GM21619 (cell line): ENCODE measurements around the gene CREG2.
"Not testable (repeated sequence)": the region's sequence is repeated elsewhere in the genome, so short reads cannot be mapped to it uniquely, and the experiment has no call there.

Experiments used
- ATAC-seq: cut with Tn5 transposase; IDR thresholded peaks from one replicate; pipeline ENCODE4 v1.9.1; 2021; ENCODE audit not compliant: unreplicated experiment

The CREG2 gene

GRCh38 chr2:101374821-101375561 lies 12.3 kb downstream of the CREG2 start:
- no peak for ATAC-seq

DNA sequence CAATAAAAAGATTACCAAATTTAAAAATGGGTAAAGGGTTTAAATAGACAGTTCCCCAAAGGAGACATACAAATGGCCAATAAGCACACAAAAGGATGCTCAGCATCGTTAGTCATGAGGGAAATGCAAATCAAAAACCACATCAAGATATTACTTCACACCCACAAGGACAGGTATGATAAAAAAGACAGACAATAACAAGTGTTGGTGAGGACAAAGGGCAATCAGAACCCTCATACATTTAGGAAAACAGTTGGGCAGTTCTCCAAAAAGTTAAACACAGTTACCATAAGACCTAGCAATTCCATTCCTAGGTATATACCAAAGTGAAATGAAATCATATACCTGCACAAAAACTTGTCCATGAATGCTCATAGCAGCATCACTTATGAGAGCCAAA lies 14.5 kb downstream of the CREG2 start:
- ATAC-seq: no peak

DNA sequence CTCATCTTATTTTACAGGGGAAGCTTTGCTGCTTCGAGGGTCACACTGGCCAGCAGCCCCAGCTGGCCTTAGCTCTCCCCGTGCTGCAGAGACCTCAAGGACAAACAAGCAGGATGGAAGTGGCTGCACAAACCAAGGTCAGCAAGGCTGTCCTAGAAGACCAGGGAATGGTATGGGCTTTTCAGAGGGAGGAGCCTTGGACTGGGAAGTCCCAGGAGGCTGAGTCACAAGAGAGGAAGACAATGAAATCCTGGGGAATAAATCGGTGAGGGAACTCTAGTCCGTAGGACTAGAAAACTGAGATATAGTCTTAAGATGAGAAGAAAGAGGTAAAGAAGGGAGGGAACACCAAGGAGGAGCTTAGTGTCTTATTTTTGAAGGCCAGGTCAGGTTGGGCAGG lies 15.7 kb downstream of the CREG2 start:
- ATAC-seq: no peak

GRCh38 chr2:101369100-101369499 lies 18.2 kb downstream of the CREG2 start:
- ATAC-seq: no peak

- no peak for ATAC-seq
Measured at GRCh38 chr2:101368376-101368775, 18.9 kb downstream of the CREG2 start.

DNA sequence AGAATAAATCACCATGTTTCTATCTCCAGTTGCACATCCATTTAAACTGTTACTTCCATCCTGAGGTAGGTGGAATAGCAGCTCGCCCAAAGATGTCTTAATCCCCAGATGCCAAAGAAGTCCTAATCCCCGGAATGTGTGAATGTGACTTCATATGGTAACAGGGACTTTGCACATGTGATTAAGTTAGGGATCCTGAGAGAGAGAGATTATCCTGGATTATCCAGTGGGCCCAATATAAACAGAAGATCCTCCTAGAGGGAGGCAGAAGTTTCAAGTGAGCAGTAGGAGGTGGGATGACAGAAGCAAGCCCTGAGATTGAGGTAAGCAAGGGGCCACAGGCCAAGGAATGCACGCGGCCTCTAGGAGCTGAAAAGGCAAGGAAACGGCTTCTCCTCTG lies 19.8 kb downstream of the CREG2 start:
- ATAC-seq: no peak

DNA sequence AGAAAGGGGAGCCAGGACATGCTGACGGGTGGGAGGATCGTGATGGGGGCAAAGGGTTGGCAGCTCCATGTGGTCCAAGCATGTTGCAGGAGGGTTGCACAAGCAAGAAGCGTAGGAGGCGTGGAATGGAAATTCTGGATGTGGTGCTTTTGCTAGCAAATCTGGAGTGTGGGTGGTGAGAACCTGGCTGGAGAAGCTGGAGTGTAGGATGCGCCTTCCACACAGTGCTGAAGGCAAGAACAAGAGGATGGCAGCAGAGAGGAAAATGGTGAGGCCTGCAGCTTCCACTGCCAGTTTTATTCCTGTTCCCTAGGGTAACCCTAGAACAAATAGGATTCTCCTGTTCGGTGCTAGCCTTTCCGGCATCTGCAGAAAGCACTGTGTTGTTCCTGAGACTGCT lies 22.4 kb downstream of the CREG2 start:
- no peak for ATAC-seq

GRCh38 chr2:101362777-101363176 lies 24.5 kb downstream of the CREG2 start:
- no peak for ATAC-seq

- no peak for ATAC-seq
Measured at GRCh38 chr2:101362316-101362715, 25.0 kb downstream of the CREG2 start.

- ATAC-seq: peak; percentile 53
Measured at GRCh38 chr2:101361522-101361921, 25.8 kb downstream of the CREG2 start.

GRCh38 chr2:101361121-101361520 lies 26.2 kb downstream of the CREG2 start:
- ATAC-seq: no peak

DNA sequence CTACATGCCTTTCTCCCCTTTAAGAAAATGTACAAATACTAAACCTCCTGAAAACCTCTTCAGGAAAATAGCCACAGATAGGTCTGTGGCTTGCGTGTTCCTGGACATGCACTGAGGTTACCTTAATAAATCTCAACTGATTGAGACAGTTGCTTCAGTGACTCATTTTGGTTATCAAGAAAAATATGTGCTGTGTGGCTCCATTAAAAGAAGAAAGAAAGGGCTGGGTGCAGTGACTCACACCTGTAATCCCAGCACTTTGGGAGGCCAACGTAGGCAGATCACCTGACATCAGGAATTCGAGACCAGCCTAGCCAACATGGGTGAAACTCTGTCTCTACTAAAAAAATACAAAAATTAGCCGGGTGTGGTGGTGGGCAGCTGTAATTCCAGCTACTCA lies 27.1 kb downstream of the CREG2 start:
- ATAC-seq: no peak

- ATAC-seq: no peak
Measured at GRCh38 chr2:101359410-101359954, 27.8 kb downstream of the CREG2 start.

- no peak for ATAC-seq
Measured at GRCh38 chr2:101357376-101357775, 29.9 kb downstream of the CREG2 start.

DNA sequence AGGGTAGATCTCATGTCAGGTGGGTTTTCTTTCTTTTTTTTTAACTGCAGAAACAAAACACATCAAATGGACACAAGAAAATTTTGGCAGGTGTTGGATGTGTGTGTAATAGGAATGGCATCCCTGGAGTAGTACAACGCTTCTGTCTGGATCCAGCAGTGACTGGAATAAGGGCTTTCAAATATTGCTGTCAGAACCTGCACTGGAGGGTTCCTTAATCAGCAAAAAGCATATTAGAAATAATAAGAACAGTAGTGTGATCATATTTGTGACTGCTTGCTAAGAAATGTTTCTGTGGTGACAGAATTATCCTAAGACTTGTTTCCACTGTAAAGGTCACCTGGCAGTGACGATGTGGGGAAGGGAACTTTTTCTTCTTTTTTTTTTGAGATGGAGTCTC lies 30.8 kb downstream of the CREG2 start:
- ATAC-seq: no peak

DNA sequence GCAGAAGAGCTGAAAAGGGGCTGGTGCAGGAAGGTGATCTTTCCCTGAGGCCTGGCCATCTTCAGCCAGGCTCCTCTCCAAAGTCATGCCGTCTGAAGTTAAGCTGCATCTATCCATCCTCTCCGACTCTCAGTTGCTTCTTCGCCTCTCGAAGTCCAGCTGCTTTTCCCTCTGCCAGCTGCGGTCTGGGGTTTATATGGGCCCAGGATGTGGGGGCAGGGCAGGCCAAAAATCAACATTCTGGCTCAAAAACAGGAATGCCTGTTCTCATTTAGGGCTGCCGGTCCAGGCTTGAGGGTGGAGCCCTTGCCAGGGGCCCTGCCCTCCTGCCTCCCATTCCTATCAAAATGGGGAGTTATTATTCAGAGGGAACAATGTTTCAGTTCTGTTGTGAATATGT lies 31.2 kb downstream of the CREG2 start:
- no peak for ATAC-seq

DNA sequence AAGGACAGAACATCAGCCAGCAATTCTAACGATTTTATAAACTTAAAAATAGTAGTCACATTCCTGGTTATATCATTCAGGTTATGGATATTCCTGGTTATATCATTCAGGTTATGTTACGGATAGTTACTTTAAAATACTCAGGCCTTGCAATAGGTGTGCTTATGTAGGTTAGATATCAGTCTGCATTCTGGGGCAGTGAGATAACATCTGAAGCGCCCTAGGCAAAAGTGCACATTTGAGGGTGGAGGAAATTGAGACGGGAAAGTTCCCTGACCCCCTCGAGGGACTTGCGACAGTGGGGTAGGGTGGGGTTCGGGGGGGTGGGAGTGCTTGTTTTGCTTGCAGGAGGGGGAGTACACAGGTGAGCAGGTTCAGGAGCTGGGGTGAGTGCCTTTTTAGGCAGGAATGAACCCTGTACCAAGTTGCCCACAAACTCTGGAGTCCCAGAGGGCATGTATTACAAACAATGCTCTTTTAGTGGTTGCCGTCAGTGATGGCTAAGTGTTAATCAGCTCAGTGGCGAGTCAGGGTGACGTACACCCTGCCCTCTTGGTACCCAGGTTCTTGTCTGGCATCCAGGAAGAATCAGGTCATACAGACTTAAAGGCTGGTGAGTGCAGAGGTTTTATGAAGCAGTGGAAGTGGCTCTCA lies 31.8 kb downstream of the CREG2 start:
- ATAC-seq: no peak

DNA sequence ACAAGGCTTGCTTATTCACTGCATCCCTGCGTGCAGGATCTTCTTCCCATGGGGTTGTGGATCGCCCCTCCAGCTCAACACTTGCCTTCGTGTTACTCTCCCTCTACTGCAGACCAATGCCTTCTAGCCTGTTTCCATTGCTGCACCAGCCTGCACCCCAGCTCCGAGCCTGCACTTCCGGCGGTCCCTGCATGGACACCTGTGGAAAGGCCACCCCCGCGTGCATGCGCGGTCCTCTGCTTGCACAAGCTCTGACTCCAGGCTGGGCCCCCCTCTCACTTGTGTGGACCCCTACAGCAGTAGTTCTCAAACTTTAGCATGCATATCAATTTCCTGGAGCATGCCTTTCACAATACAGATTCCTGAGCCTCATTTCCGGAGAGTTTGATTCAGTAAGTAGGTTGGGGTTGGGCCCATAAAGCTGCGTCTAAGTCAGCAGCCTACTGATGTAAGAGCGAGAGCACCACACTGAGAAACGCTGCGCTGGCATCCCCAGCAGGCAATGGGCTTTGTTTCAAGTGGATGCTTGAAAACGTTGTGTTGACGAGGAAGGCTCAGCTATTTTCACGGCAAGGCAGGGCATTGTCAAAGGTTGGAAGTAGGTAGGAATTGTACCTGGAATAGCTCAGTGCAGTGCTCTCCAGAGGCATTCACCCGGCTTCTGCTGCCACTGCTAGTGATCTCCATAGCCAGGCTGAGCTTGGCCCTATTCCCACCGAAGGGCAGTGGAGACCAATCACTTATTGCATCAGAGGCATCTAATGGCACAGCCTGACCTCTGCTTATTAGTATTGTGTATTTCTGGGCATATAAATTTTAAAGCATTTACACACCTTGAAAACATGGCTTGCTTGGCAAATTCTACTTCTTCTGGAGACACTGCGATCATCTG lies 32.6 kb downstream of the CREG2 start:
- no peak for ATAC-seq

GRCh38 chr2:101352631-101353030 lies 34.7 kb downstream of the CREG2 start:
- ATAC-seq: not testable (repeated sequence)

DNA sequence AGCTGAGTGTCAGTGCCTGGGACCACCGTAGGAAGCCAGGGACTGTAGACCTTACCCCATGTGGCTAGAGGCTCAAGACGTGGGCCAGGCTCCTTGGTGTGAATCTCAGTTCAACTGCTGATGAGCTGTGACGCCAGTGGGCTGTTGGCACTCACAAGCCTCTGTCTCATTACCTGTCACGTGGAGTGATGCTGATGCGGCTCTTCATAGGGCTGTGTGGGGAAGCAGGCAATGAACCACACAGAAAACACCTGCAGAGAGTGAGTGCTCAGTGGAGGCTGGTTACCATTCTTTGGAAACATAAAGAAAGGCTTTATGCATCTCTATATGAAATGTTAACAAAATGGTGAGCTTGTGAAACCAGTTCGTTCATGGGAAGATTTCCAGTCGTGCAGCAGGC lies 36.1 kb downstream of the CREG2 start:
- ATAC-seq: no peak

DNA sequence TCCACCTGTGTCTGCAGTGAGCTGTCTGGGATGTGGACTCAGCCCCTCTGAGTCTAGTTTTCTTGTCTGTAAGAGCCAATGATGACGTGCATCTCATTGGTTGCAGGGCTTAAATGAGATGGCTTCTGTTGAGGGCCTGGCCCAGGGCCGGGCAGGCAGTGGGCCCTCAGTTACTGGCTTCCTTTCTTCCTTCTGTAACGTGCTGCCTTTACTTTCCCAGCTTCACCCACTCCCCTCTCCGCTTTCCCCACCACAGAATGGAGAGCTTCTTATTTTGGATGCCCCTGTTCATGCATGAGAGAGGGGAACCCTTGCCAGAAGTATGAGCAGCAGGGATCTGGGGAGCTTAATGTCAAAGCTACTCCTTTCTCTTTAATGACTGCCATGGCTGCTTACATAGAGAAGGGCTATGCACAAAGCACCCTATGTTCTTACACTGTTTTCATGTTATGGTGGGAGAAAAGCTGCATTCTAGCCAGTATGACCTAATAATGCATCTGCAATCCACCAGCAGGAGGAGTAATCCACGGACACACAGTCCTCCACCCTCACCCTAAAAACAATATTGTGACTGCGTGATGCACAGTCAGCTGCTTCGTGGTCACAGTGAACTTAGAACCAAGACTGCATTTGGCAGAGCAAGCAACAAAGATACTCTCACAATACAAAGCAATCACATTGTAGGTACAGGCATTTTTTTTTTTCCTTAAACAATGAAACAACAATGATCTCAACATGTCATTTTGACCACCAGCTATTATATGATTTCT lies 37.2 kb downstream of the CREG2 start:
- no peak for ATAC-seq
